Non-pigmented ciliary epithelial cell (primary cell): ENCODE data around the gene FGF3.
"Not testable (repeated sequence)": the region's sequence is repeated elsewhere in the genome, so short reads cannot be mapped to it uniquely, and the experiment has no call there.

Experiments used
- DNase-seq: peaks from one replicate; pipeline ENCODE4 v3.0.0-alpha.2; 2010; ENCODE audit warnings: low read depth

FGF3 gene

GRCh38 chr11:69770540-69770939 lies 48.7 kb downstream of the FGF3 start:
- no peak for DNase-seq

DNA sequence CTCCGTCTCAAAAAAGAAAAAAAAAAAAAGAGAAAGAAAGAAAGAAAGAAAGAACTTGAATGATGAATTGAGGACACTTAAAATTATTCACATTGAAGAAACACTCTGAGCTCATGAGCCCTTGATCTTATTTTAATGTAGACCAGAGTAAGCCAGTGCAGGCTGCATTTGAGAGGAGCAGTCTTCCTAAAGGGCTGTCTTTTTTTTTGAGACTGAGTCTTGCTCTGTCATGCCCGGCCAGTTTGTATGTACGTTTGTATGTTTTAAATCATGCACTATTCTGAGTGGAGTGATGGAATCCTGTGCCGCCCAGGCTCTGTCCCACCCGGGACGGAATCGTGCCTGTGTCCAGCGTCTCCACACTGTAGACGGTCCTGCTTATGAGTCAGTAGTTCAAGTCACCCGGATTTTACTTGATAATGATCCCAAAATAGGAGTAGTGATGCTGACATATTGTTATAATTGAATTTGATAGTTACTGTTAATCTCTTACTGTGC lies 53.7 kb downstream of the FGF3 start:
- DNase-seq, result no peak

GRCh38 chr11:69764918-69765317 lies 54.3 kb downstream of the FGF3 start:
- not testable (repeated sequence) for DNase-seq

GRCh38 chr11:69760319-69760718 lies 58.9 kb downstream of the FGF3 start:
- DNase-seq, result no peak
